Mucosa of rectum (tissue), 2 donors: ENCODE measurements around the gene ARHGAP27.
"Not testable (repeated sequence)": the region's sequence is repeated elsewhere in the genome, so short reads cannot be mapped to it uniquely, and the experiment has no call there.

Source experiments
- H3K27ac ChIP-seq, 2 donors: one replicate each; pipeline ENCODE4 v1.7.0; 2013; ENCODE audit warnings: inconsistent platforms in 2 of 2, low read depth in 2 of 2, low read length in 2 of 2
- H3K27me3 ChIP-seq, 2 donors: one replicate each; pipeline ENCODE4 v1.7.0; 2013; ENCODE audit warnings: low read length in 2 of 2; ENCODE audit not compliant: control insufficient read depth in 2 of 2, insufficient read depth in 2 of 2
- H3K36me3 ChIP-seq, 2 donors: one replicate each; pipeline ENCODE4 v1.7.0; 2013; ENCODE audit warnings: low read length in 2 of 2; ENCODE audit not compliant: control insufficient read depth in 2 of 2, insufficient read depth in 2 of 2
- H3K4me1 ChIP-seq, 2 donors: one replicate each; pipeline ENCODE4 v1.7.0; 2013; ENCODE audit warnings: low read length in 2 of 2, mild to moderate bottlenecking in 1 of 2; ENCODE audit not compliant: control insufficient read depth in 2 of 2, insufficient read depth in 2 of 2
- H3K4me3 ChIP-seq, 2 donors: one replicate each; pipeline ENCODE4 v1.7.0; 2013; ENCODE audit warnings: low read length in 2 of 2
- H3K9ac ChIP-seq, 2 donors: one replicate each; pipeline ENCODE4 v1.7.0; 2013; ENCODE audit warnings: low read length in 2 of 2, low read depth in 1 of 2, mild to moderate bottlenecking in 1 of 2
- H3K9me3 ChIP-seq, 2 donors: one replicate each; pipeline ENCODE4 v1.7.0; 2013; ENCODE audit warnings: low read length in 2 of 2; ENCODE audit not compliant: control insufficient read depth in 2 of 2
- donor health status: healthy.
- donor health status: Normal muscosa, but diverticular disease.

ARHGAP27 gene

DNA sequence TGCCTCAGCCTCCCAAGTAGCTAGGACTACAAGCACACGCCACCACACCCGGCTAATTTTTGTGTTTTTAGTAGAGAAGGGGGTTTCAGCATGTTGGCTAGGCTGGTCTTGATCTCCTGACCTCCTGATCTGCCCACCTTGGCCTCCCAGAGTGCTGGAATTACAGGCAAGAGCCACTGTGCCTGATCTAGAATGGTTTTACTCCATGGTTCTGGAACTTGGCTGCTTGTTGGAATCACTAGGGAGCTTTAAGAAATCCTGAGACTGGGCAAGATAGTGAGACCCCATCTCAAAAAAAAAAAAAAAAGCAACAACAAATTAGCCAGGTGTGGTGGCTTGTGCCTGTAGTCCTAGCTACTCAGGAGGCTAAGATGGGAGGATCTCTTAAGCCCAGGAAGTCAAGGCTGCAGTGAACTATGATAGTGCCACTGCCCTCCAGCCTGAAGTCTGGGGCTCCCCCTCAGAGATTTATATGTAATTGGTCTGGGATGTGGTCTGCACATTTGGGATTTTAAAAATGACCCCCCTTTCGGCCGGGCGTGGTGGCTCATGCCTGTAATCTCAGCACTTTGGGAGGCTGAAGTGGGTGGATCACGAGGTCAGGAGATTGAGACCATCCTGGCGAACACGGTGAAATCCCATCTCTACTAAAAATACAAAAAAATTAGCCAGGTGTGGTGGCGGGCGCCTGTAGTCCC lies 88.6 kb downstream of the ARHGAP27 start:
- H3K27ac ChIP-seq, H3K36me3 ChIP-seq, H3K4me1 ChIP-seq, H3K9me3 ChIP-seq, H3K4me3 ChIP-seq, H3K9ac ChIP-seq, H3K27me3 ChIP-seq: not testable (repeated sequence)
